Progenitor cell of endocrine pancreas (in vitro differentiated cells): Measurements from ENCODE around the gene TRIM71. TPM values are rescaled to one million over a fixed set of nuclear protein-coding genes. Genes with fewer than 3 reads are reported as not detected.

Experiments used
- DNase-seq: peaks from one replicate; pipeline ENCODE4 v3.0.0; 2021; ENCODE audit warnings: low spot score; ENCODE audit not compliant: unreplicated experiment
- H3K27ac Mint-ChIP-seq: 2 replicates; pipeline ENCODE4 v1.8.0; 2021; ENCODE audit warnings: mild to moderate bottlenecking, moderate library complexity, mixed read lengths
- H3K27me3 Mint-ChIP-seq: 2 replicates; pipeline ENCODE4 v1.8.0; 2021; ENCODE audit warnings: mixed read lengths
- H3K36me3 Mint-ChIP-seq: 2 replicates; pipeline ENCODE4 v1.8.0; 2022; ENCODE audit warnings: mixed read lengths; ENCODE audit not compliant: insufficient read depth
- H3K4me1 Mint-ChIP-seq: 2 replicates; pipeline ENCODE4 v1.8.0; 2021; ENCODE audit warnings: low read depth, mixed read lengths
- H3K4me3 Mint-ChIP-seq: 2 replicates; pipeline ENCODE4 v1.8.0; 2021; ENCODE audit warnings: low read depth, mild to moderate bottlenecking, moderate library complexity, mixed read lengths
- H3K9me3 Mint-ChIP-seq: 2 replicates; pipeline ENCODE4 v1.8.0; 2021; ENCODE audit warnings: low read depth, mixed read lengths
- CTCF ChIP-seq: fragments of 200-600 bp; sonication (generic); IDR thresholded peaks from one replicate; pipeline ENCODE4 v1.5.0; 2021; ENCODE audit warnings: antibody characterized with exemption, mild to moderate bottlenecking; ENCODE audit not compliant: unreplicated experiment
- total RNA-seq: library from RNA; stranded (reverse); gene quantifications from 2 replicates; pipeline ENCODE4 v1.2.1, GENCODE V29; 2021

The TRIM71 gene
- total RNA-seq, 1 donor from 2014 or later: 61.3 TPM

DNA sequence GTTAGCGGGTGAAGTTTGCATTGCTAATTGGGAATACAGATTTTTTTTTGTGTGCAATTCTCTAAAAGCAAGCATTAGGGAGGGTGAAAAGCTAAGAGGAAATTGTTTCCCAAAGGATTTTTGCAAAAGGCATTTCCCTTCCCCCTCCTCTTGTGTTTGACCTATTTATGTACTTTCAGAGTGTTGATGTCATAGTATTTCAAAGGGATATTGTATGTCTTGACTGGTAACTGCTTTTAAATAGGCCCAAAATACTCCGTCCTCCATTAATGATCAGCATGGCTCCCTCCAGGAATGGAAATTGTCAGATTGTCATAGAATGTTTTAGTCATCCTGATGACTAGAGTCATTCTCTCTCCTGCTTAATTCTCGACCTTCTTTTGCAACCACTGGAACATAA lies 32.4 kb downstream of the TRIM71 start:
- peak overlapping the region; percentile 19 for H3K4me3 Mint-ChIP-seq
- TF ChIP-seq CTCF: no peak
- peak overlapping the region; percentile 80 for H3K27ac Mint-ChIP-seq
- peaks cover 54% of the 10 kb centered on the region for H3K4me1 Mint-ChIP-seq
- no peaks in the 10 kb centered on the region for H3K9me3 Mint-ChIP-seq
- no peaks in the 10 kb centered on the region for H3K27me3 Mint-ChIP-seq
- DNase-seq: no peak
- H3K36me3 Mint-ChIP-seq: peaks cover 2% of the 10 kb centered on the region

- no peaks in the 10 kb centered on the region for H3K9me3 Mint-ChIP-seq
- TF ChIP-seq CTCF: no peak
- peaks cover 56% of the 10 kb centered on the region for H3K4me1 Mint-ChIP-seq
- no peak for DNase-seq
- H3K27ac Mint-ChIP-seq: peak overlapping the region; percentile 80
- no peaks in the 10 kb centered on the region for H3K27me3 Mint-ChIP-seq
- peaks cover 3% of the 10 kb centered on the region for H3K36me3 Mint-ChIP-seq
- peak overlapping the region; percentile 19 for H3K4me3 Mint-ChIP-seq
Measured at GRCh38 chr3:32850636-32851035, 32.8 kb downstream of the TRIM71 start.

GRCh38 chr3:32852146-32852545 lies 34.3 kb downstream of the TRIM71 start:
- TF ChIP-seq CTCF: no peak
- peaks cover 63% of the 10 kb centered on the region for H3K4me1 Mint-ChIP-seq

DNA sequence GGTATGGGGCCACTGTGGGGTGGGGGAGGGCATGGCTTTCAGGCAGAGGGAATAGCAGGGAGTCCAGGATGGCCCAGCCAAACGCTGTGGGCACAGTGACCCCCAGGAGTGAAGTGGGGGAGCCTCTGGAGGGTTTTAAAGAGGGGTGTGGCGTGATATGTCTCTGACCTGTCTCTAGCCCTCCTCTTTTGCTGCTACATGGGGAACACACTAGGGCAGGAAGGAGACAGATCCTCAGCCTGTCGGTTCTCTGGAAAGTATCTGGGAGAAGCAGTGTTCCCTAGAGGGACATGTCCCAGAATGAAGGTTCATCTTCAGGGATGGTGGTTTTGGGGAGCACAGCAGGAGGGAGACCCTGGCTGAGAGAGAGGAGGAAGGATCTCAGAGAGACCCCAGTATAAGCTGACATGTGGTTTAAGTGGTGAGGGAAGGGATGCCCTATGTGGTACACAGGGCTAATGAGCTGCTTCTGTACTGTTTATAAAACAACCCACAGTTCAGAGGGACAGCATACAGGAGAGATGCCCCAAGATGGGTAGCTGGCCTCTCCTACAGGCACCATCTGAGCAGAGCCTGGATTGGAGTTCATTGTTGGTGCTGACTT lies 37.7 kb downstream of the TRIM71 start:
- peaks cover 44% of the 10 kb centered on the region for H3K4me1 Mint-ChIP-seq
- H3K36me3 Mint-ChIP-seq: peaks cover 1% of the 10 kb centered on the region
- no peaks in the 10 kb centered on the region for H3K9me3 Mint-ChIP-seq
- H3K4me3 Mint-ChIP-seq: no peak overlapping the region
- H3K27me3 Mint-ChIP-seq: no peaks in the 10 kb centered on the region
- H3K27ac Mint-ChIP-seq: peak overlapping the region; percentile 25
- no peak for TF ChIP-seq CTCF
- no peak for DNase-seq

More at GRCh38 chr3:32852146-32852545, 34.3 kb downstream of the TRIM71 start:
- H3K36me3 Mint-ChIP-seq: peaks cover 1% of the 10 kb centered on the region
- peak overlapping the region; percentile 80 for H3K27ac Mint-ChIP-seq
- DNase-seq: no peak
- no peaks in the 10 kb centered on the region for H3K27me3 Mint-ChIP-seq
- H3K9me3 Mint-ChIP-seq: no peaks in the 10 kb centered on the region
- no peak overlapping the region for H3K4me3 Mint-ChIP-seq

GRCh38 chr3:32856355-32856889 lies 38.6 kb downstream of the TRIM71 start:
- DNase-seq: no peak

More at GRCh38 chr3:32856355-32856889, 38.6 kb downstream of the TRIM71 start:
- TF ChIP-seq CTCF: no peak
- peaks cover 1% of the 10 kb centered on the region for H3K36me3 Mint-ChIP-seq
- peak overlapping the region; percentile 73 for H3K27ac Mint-ChIP-seq
- H3K9me3 Mint-ChIP-seq: no peaks in the 10 kb centered on the region
- H3K27me3 Mint-ChIP-seq: no peaks in the 10 kb centered on the region
- H3K4me1 Mint-ChIP-seq: peaks cover 37% of the 10 kb centered on the region
- H3K4me3 Mint-ChIP-seq: no peak overlapping the region
